ENCODE measurements around the gene SPNS1.

- TF ChIP-seq, protein P1, sequence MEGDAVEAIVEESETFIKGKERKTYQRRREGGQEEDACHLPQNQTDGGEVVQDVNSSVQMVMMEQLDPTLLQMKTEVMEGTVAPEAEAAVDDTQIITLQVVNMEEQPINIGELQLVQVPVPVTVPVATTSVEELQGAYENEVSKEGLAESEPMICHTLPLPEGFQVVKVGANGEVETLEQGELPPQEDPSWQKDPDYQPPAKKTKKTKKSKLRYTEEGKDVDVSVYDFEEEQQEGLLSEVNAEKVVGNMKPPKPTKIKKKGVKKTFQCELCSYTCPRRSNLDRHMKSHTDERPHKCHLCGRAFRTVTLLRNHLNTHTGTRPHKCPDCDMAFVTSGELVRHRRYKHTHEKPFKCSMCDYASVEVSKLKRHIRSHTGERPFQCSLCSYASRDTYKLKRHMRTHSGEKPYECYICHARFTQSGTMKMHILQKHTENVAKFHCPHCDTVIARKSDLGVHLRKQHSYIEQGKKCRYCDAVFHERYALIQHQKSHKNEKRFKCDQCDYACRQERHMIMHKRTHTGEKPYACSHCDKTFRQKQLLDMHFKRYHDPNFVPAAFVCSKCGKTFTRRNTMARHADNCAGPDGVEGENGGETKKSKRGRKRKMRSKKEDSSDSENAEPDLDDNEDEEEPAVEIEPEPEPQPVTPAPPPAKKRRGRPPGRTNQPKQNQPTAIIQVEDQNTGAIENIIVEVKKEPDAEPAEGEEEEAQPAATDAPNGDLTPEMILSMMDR (IDR thresholded peaks at IDR 0.05): no peak
- TF ChIP-seq POLR2A (IDR thresholded peaks at IDR 0.05): no peak
Measured at GRCh38 chr16:28937222-28937876, 37.2 kb upstream of the SPNS1 start.
